ENCODE measurements around the gene INTS1. TPM values are rescaled to one million over a fixed set of nuclear protein-coding genes. Genes with fewer than 3 reads are reported as not detected.

INTS1 gene
- total RNA-seq, 2 experiments from 2014 or later = 91.0 to 91.5 TPM

DNA sequence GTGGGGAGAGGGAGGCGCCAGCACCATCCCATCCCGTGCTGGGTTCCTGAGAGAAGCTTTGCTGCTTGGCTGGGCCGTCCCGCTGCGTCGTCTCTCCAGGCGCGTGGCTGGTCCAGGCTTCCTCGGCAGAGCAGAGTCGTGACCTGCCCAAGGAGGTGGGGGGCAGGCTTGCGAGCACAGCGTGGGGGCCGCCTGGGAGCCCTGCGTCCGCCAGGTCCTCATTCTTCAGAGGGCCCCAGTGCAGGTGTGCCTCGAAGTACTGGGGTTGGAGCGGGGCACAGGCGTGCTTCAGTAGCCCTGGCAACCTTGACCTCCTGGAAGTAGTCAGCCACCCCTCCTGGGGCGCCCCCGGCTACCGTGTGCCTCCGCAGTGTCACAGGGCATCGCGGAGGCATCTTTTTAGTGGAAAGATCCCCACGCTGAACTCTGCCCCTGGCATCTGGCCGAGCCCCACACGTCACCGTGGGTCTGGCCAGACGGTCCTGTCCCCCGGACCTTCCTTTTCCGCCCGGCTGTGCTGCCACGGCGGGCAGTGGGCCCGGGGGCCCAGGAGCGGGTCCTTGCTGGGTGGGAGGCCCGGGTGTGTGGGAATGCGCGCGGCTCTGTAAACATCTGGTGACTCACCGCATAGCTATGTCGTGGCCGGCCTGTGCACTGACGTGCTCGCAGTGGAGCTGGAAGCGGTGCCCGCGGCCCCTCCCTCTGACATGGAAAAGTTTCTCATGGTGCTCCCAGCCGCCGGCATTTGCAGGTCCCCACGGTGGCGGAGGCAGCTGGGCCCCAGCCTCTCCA, 32.8 kb upstream of the INTS1 start:
- Histone ChIP-seq H3K4me3 (ENCODE audit: low read length) (no peak overlapping the region), H3K36me3 (ENCODE audit: insufficient read depth, low read length) (peaks cover 60% of the 10 kb centered on the region), H3K27me3 (ENCODE audit: control insufficient read depth in 1 of 2, insufficient read depth in 2 of 2, low read length in 2 of 2) (no peaks in the 10 kb centered on the region), H3K4me1 (ENCODE audit: insufficient read depth, low read length) (peaks cover 33% of the 10 kb centered on the region), H3K27ac (ENCODE audit: low read depth in 1 of 2, low read length in 2 of 2) (no peak overlapping the region), H3K9me3 (ENCODE audit: control insufficient read depth in 1 of 2, insufficient read depth in 1 of 2, low read length in 2 of 2) (no peaks in the 10 kb centered on the region)
- ChIA-PET CTCF (interaction anchor here (1.7 kb wide), 1 partner anchor 19 kb away, joined by 8 read pairs; the partner anchor contains the start of gene TMEM184A), POLR2A (no interaction called here)
- no peak overlapping the region for H3K4me3 Mint-ChIP-seq
- TF ChIP-seq, protein P1, sequence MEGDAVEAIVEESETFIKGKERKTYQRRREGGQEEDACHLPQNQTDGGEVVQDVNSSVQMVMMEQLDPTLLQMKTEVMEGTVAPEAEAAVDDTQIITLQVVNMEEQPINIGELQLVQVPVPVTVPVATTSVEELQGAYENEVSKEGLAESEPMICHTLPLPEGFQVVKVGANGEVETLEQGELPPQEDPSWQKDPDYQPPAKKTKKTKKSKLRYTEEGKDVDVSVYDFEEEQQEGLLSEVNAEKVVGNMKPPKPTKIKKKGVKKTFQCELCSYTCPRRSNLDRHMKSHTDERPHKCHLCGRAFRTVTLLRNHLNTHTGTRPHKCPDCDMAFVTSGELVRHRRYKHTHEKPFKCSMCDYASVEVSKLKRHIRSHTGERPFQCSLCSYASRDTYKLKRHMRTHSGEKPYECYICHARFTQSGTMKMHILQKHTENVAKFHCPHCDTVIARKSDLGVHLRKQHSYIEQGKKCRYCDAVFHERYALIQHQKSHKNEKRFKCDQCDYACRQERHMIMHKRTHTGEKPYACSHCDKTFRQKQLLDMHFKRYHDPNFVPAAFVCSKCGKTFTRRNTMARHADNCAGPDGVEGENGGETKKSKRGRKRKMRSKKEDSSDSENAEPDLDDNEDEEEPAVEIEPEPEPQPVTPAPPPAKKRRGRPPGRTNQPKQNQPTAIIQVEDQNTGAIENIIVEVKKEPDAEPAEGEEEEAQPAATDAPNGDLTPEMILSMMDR (IDR thresholded peaks at IDR 0.05) = no peak
- DNase-seq = peak in 1 of 14 experiments; percentile 6
- no peaks in the 10 kb centered on the region for H3K27me3 Mint-ChIP-seq
- intact Hi-C loops (cut with DNase I, micrococcal nuclease) = no loop called here
- no peaks in the 10 kb centered on the region for H3K9me3 Mint-ChIP-seq
- H3K27ac Mint-ChIP-seq = peak overlapping the region; percentile 55
- H3K36me3 Mint-ChIP-seq (ENCODE audit: low read depth) = peaks cover 43% of the 10 kb centered on the region
- peaks cover 25% of the 10 kb centered on the region for H3K4me1 Mint-ChIP-seq (ENCODE audit: low read depth)
- no peak for ATAC-seq (ENCODE audit: poor library complexity)

DNA sequence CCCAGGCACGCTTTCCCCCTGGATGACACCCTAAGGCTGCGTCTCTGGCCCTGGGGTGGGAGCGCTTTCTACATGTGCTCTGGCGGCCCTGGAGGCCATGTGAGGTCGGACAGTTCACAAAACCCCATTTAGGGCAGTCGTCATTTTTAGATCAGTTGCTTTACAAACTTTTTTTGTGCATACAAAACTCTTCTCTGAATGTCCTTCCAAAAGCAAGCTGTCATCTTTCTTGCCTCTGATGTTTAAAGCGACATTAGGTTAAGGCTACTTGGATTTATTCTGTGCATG, 32.2 kb upstream of the INTS1 start:
- Histone ChIP-seq H3K27ac (ENCODE audit: low read depth in 1 of 2, low read length in 2 of 2) (no peak overlapping the region), H3K4me3 (ENCODE audit: low read length) (no peak overlapping the region), H3K9me3 (ENCODE audit: control insufficient read depth in 1 of 2, insufficient read depth in 1 of 2, low read length in 2 of 2) (no peaks in the 10 kb centered on the region), H3K36me3 (ENCODE audit: insufficient read depth, low read length) (peaks cover 55% of the 10 kb centered on the region), H3K27me3 (ENCODE audit: control insufficient read depth in 1 of 2, insufficient read depth in 2 of 2, low read length in 2 of 2) (no peaks in the 10 kb centered on the region), H3K4me1 (ENCODE audit: insufficient read depth, low read length) (peaks cover 38% of the 10 kb centered on the region)
- TF ChIP-seq, protein P1 (IDR thresholded peaks at IDR 0.05) = no peak
- Mint-ChIP-seq H3K27ac (peak overlapping the region; percentile 55), H3K4me3 (no peak overlapping the region), H3K27me3 (peaks cover 3% of the 10 kb centered on the region), H3K36me3 (ENCODE audit: low read depth) (peaks cover 45% of the 10 kb centered on the region), H3K9me3 (no peaks in the 10 kb centered on the region), H3K4me1 (ENCODE audit: low read depth) (peaks cover 30% of the 10 kb centered on the region)
- ATAC-seq (ENCODE audit: poor library complexity) = no peak
- intact Hi-C loops (cut with DNase I, micrococcal nuclease) = no loop called here
- no peak for DNase-seq
- POLR2A ChIA-PET = no interaction called here
- CTCF ChIA-PET = interaction anchor here (1.7 kb wide), 1 partner anchor 20 kb away, joined by 8 read pairs; the partner anchor contains the start of gene TMEM184A

DNA sequence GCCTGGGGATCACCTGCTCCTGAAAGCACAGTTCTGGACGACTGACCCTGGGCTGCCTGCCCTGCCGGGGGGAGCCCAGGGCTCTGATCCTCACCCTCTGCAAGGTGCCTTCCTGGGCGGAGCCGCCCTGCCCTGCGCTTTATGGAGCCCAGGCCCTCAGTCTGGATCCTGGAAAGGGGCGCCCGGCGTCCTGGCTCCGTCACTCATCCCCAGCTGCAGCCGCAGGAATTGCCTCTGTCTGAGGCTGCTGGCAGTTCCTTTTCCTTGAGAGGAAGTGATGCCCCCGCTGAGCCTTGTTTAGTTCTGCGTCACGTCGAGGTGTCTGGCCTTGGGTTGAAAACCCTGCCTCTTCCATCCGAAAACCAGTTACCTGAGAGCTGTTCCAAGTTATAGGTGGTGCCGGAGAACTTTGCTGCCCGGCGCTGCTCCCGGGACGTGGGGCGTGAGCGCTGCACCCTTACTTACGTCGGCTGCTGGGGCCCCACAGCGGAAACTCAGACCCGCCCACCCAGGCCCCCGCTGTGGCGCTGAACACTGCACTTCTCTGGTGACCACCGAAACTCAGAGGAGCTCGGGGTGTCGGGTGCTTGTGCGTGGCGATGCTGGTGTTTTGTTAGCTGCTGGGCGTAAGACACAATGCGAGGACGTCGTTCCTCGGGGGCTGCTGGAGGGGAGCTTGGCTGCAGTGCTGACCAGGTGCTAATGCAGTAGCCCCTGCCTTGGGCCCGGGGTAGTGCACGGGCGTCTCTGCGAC, 31.7 kb upstream of the INTS1 start:
- Mint-ChIP-seq H3K27me3 (peaks cover 4% of the 10 kb centered on the region), H3K36me3 (ENCODE audit: low read depth) (peaks cover 42% of the 10 kb centered on the region), H3K4me3 (no peak overlapping the region), H3K27ac (peak overlapping the region; percentile 55), H3K4me1 (ENCODE audit: low read depth) (peaks cover 32% of the 10 kb centered on the region), H3K9me3 (no peaks in the 10 kb centered on the region)
- ATAC-seq (ENCODE audit: poor library complexity) (no peak), DNase-seq (peak in 1 of 14 experiments; percentile 4)
- Histone ChIP-seq H3K27me3 (ENCODE audit: control insufficient read depth in 1 of 2, insufficient read depth in 2 of 2, low read length in 2 of 2) (no peaks in the 10 kb centered on the region), H3K9me3 (ENCODE audit: control insufficient read depth in 1 of 2, insufficient read depth in 1 of 2, low read length in 2 of 2) (no peaks in the 10 kb centered on the region), H3K4me1 (ENCODE audit: insufficient read depth, low read length) (peaks cover 40% of the 10 kb centered on the region), H3K27ac (ENCODE audit: low read depth in 1 of 2, low read length in 2 of 2) (peak overlapping the region in 1 of 2 donors; percentile 4), H3K4me3 (ENCODE audit: low read length) (no peak overlapping the region), H3K36me3 (ENCODE audit: insufficient read depth, low read length) (peaks cover 50% of the 10 kb centered on the region)
- CTCF ChIA-PET = interaction anchor here (1.4 to 1.7 kb wide), 2 partner anchors 20 to 62 kb away, joined by 3 to 8 read pairs; partner anchors contain the start of gene TMEM184A
- TF ChIP-seq, protein P1 (IDR thresholded peaks at IDR 0.05) = no peak
- POLR2A ChIA-PET = interaction anchor here (0.7 kb wide), 1 partner anchor 8 kb away, joined by 3 read pairs; no protein-coding TSS in a partner anchor
- intact Hi-C loops (cut with DNase I, micrococcal nuclease) = no loop called here
